Central memory CD4-positive, alpha-beta T cell (primary cell): Measurements from ENCODE around the gene MAP6D1.

Source experiments
- DNase-seq: peaks from one replicate; pipeline ENCODE4 v3.0.0; 2022
- total RNA-seq, 3 experiments: gene quantifications; one replicate each; lab custom pipeline; 2026; lab: John Stamatoyannopoulos, UW

MAP6D1 gene
- 0 to 0.35 (median 0.22) reads per million in 3 experiments for total RNA-seq

GRCh38 chr3:183825456-183826161 is at the start of gene MAP6D1:
TSS of gene MAP6D1 (minus strand) at chr3:183825577. CDS start at chr3:183825547, 30 bp downstream.
- DNase-seq = peak; percentile 10

GRCh38 chr3:183873914-183874313 is 48.5 kb upstream of the MAP6D1 start:
- DNase-seq = no peak

GRCh38 chr3:183871541-183871940 is 46.2 kb upstream of the MAP6D1 start:
- DNase-seq = no peak

- DNase-seq = no peak
Measured at GRCh38 chr3:183870563-183870962, 45.2 kb upstream of the MAP6D1 start.

- DNase-seq = no peak
Measured at GRCh38 chr3:183868796-183869195, 43.4 kb upstream of the MAP6D1 start.

- no peak for DNase-seq
Measured at GRCh38 chr3:183862610-183863009, 37.2 kb upstream of the MAP6D1 start.

- DNase-seq = no peak
Measured at GRCh38 chr3:183857863-183858262, 32.5 kb upstream of the MAP6D1 start.

- no peak for DNase-seq
Measured at GRCh38 chr3:183854318-183855035, 29.1 kb upstream of the MAP6D1 start.

GRCh38 chr3:183845608-183846288 is 20.4 kb upstream of the MAP6D1 start:
- DNase-seq = no peak

- DNase-seq = no peak
Measured at GRCh38 chr3:183845090-183845489, 19.7 kb upstream of the MAP6D1 start.

GRCh38 chr3:183844606-183845005 is 19.2 kb upstream of the MAP6D1 start:
- DNase-seq = no peak

GRCh38 chr3:183839751-183840150 is 14.4 kb upstream of the MAP6D1 start:
- no peak for DNase-seq

GRCh38 chr3:183837894-183838293 is 12.5 kb upstream of the MAP6D1 start:
- DNase-seq = no peak

GRCh38 chr3:183837390-183837789 is 12.0 kb upstream of the MAP6D1 start:
- DNase-seq = no peak

GRCh38 chr3:183833516-183833915 is 8.1 kb upstream of the MAP6D1 start:
- no peak for DNase-seq

- DNase-seq = no peak
Measured at GRCh38 chr3:183830187-183830586, 4.8 kb upstream of the MAP6D1 start.

GRCh38 chr3:183829466-183829865 is 4.1 kb upstream of the MAP6D1 start:
- no peak for DNase-seq

- no peak for DNase-seq
Measured at GRCh38 chr3:183828538-183828870, 3.1 kb upstream of the MAP6D1 start.

GRCh38 chr3:183827809-183828537 is 2.6 kb upstream of the MAP6D1 start:
- no peak for DNase-seq

GRCh38 chr3:183826448-183827250 is 1.3 kb upstream of the MAP6D1 start:
- DNase-seq = no peak

- DNase-seq = no peak
Measured at GRCh38 chr3:183824761-183825455, 469 bp downstream of the MAP6D1 start.

GRCh38 chr3:183823963-183824362 is 1.4 kb downstream of the MAP6D1 start:
- no peak for DNase-seq
